HEK293 (cell line): Measurements from ENCODE around the gene DCDC1.

Source experiments
- CTCF ChIP-seq: fragments of 450-650 bp; formaldehyde crosslinking; IDR thresholded peaks from 2 replicates; pipeline ENCODE4 v1.5.1; 2016; ENCODE audit warnings: missing biosample characterization, missing genetic modification characterization
- GLI4 ChIP-seq: fragments of 450-650 bp; formaldehyde crosslinking; IDR thresholded peaks from 2 replicates; pipeline ENCODE4 v1.5.1; 2016; ENCODE audit warnings: missing biosample characterization, missing genetic modification characterization
- PBX3 ChIP-seq: sonication (generic); formaldehyde crosslinking; IDR thresholded peaks from 2 replicates; pipeline ENCODE4 v1.8.1; 2022; ENCODE audit warnings: mild to moderate bottlenecking, moderate library complexity, missing genetic modification reagents
- ZBTB49 ChIP-seq: fragments of 450-650 bp; formaldehyde crosslinking; IDR thresholded peaks from 2 replicates; pipeline ENCODE4 v1.5.1; 2016; ENCODE audit warnings: missing biosample characterization, missing genetic modification characterization, low read depth
- ZFP41 ChIP-seq: fragments of 450-650 bp; formaldehyde crosslinking; IDR thresholded peaks from 2 replicates; pipeline ENCODE4 v1.5.1; 2016; ENCODE audit warnings: missing biosample characterization, missing genetic modification characterization, borderline replicate concordance
- ZNF114 ChIP-seq: fragments of 450-650 bp; formaldehyde crosslinking; IDR thresholded peaks from 2 replicates; pipeline ENCODE4 v1.5.0; 2017; ENCODE audit warnings: missing biosample characterization, missing genetic modification characterization

GRCh38 chr11:31415435-31415834, 45.9 kb upstream of the DCDC1 start:
- TF ChIP-seq GLI4 (tag by site-specific recombination) (no peak), ZNF114 (tag by site-specific recombination) (no peak), ZFP41 (tag by site-specific recombination) (no peak), CTCF (tag by site-specific recombination) (no peak), PBX3 (CRISPR knock-in tag) (no peak), ZBTB49 (tag by site-specific recombination) (no peak)
